Transverse colon (tissue), 3 donors: Measurements from ENCODE around the gene EIF3A.
"Not testable (repeated sequence)": the region's sequence is repeated elsewhere in the genome, so short reads cannot be mapped to it uniquely, and the experiment has no call there.

ENCODE experiments used
- CTCF ChIP-seq, 5 experiments: fragments of 200-600 bp in 3 of 5; fragments of 450-650 bp in 2 of 5; sonication (generic) in 3 of 5; IDR thresholded peaks; 1 replicate in 2 of 5; 2 replicates in 3 of 5; pipeline ENCODE4 v1.5.1; 2016 to 2017; ENCODE audit warnings: antibody characterized with exemption in 5 of 5, inconsistent platforms in 3 of 5, mild to moderate bottlenecking in 2 of 5, moderate library complexity in 1 of 5
- POLR2A ChIP-seq: fragments of 450-650 bp; IDR thresholded peaks from one replicate; pipeline ENCODE4 v1.6.1; 2016; ENCODE audit warnings: antibody characterized with exemption, mild to moderate bottlenecking, moderate library complexity

DNA sequence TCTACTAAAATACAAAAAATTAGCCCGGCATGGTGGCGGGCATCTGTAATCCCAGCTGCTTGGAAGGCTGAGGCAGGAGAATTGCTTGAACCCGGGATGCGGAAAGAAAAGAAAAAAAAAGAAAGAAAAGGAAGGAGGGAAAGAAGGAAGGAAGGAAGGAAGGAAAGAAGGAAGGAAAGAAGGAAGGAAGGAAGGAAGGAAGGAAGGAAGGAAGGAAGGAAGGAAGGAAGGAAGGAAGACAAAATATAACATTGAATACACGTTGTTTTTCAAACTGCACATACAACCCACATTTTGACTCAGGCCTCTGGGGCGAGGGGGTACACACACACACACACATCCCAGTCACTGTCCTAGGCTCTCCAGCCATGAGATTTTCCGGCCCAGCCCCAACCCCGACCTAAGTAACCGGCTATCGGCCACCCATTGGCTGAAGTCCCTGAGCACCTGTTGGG is 52.1 kb downstream of the EIF3A start:
- not testable (repeated sequence) for TF ChIP-seq CTCF (IDR thresholded peaks at IDR 0.05); POLR2A
